Mammary epithelial cell (primary cell): Measurements from ENCODE around the gene SLC17A2.

Experiments
- CTCF ChIP-seq, 2 donors: IDR thresholded peaks in 1 of 2; conservative IDR thresholded peaks in 1 of 2; 2 replicates each; pipeline ENCODE4 v1.5.1; 2011 to 2012; ENCODE audit warnings: inconsistent platforms in 2 of 2, low read length in 2 of 2, mild to moderate bottlenecking in 2 of 2, control low read depth in 1 of 2, low read depth in 1 of 2; ENCODE audit not compliant: insufficient read depth in 1 of 2; ENCODE audit errors: extremely low read depth in 1 of 2
- EZH2 ChIP-seq: IDR thresholded peaks from 2 replicates; pipeline ENCODE4 v1.6.1; 2012; ENCODE audit warnings: low read length, inconsistent platforms, borderline replicate concordance

- TF ChIP-seq CTCF (conservative IDR thresholded peaks at IDR 0.05 in 1 of 2, IDR thresholded peaks at IDR 0.05 in 1 of 2; ENCODE audit: extremely low read depth in 1 of 2, insufficient read depth in 1 of 2, low read depth in 1 of 2, low read length in 2 of 2): no peak
- TF ChIP-seq EZH2: no peak
Observed at GRCh38 chr6:25959890-25960536, 29.5 kb upstream of the SLC17A2 start.
